ENCODE data around the gene OR52D1.

The OR52D1 gene

DNA sequence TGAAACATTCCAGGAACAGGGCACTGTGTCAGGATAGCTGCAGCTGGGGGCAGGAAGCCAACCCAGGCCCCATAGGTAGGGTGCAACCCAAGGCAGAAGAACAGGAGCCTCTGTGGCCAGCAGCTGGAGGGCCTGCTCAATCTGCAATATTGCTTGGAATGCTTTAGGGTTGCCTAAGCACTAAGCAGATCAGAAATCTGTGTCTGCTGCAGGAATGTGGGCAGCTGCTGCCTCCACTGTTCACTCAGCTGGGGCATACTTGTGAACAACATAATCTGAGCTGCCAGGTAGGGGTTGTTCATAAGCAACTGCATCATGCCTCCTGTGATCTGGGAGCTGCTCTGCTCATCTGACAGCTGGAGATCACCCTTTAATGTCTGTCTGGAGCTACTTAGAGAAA lies 26.4 kb downstream of the OR52D1 start:
- DNase-seq: no peak

DNA sequence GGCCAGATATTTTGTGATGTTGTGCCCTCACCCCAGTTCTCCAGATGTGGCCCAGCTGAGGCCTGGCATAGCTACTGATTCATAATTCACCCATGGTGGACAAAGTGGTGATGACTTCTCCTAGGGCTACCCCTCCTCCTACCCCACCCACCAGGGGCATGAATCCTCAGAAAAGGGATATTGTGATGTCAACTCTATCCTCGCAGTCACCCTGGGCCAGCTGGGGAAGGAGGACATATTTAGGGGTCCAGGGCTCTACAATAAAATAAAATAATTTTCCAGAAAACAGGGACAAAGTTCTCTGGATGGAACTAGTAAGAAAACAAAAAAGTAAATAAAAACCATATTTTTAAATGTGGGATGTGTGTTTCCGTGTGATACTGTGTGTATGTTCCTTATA lies 28.1 kb downstream of the OR52D1 start, which contains the start of gene UBQLNL:
Gene UBQLNL, minus strand, starts transcription at position 101 of the 400 bp plus-strand sequence. CDS start 258 bp downstream, outside the sequence.
- DNase-seq: no peak

DNA sequence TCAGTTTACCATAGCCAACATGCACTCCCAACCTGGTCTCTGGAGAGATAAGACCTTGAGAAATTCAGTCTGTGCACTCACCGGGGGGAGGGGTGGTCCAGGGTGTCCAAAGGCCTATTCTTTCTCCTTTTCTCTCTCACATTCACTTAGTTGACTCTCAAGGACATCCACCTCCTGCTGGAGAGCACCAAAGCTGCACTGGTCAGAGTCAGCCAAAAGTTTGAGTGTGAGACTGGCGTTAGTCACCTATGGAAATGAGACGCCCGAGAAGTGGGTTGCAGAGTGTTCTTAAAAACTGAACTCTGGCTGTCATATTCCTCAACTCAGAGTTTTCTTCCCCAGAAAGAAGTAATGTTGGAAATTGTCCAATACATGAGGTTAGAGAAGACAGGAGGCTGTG lies 33.1 kb downstream of the OR52D1 start:
- DNase-seq: no peak

DNA sequence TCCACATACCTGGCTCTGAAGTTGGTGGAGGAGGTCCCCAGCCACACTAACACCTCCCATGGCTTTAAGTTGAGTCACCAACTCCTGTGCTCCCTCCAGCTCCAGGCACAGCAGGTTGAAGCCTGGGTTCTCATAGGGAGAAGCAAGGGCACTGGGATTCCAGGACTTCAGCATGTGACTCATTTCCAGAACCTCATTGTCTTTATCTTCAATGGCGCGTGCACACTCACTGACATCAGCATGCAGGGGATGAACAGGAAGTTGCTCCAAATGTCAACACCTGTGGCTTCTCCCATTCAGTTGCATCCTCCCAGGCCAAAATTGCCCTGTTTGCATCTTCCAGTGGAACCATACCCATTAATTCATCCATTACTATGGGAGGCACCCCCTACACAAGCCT lies 33.8 kb downstream of the OR52D1 start:
- no peak for DNase-seq

DNA sequence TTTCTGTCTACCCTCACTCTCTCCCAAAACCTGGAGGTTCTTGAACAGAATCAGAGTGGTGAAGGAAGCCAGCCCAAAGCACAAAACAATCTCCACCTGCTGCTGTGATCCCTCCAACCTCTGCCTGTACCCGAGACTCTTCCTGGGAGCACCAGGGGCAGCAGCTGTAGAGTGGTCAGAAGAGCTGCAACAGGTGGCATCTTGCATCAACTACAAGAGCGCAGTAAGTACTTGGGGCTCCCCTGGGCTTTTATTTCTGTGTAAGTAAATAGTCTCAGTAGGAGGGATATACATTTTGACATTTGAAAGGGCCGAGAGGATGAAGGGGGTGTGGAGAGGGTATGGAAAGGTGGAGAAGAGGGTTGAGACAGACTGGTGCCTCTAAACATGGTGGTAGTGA lies 36.3 kb downstream of the OR52D1 start:
- DNase-seq: no peak

DNA sequence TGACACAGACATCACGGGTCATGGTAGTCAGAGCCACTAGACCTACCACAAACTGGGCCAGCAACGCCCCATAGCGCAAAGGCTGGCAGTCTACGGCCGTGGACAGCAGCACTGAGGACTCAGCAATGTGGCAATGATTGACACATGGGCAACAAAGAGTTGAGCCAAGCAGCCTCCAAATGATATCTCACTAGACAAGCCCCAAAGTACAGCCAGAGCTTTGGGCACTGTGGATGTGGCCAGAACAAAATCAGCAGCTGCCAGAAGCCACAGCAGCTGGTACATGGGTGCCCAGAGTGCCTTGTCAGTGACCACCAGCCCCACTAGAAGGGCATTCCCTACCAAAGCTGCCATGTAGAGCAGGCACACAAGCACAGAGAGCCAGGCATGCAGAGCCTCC lies 39.2 kb downstream of the OR52D1 start:
- DNase-seq: no peak

DNA sequence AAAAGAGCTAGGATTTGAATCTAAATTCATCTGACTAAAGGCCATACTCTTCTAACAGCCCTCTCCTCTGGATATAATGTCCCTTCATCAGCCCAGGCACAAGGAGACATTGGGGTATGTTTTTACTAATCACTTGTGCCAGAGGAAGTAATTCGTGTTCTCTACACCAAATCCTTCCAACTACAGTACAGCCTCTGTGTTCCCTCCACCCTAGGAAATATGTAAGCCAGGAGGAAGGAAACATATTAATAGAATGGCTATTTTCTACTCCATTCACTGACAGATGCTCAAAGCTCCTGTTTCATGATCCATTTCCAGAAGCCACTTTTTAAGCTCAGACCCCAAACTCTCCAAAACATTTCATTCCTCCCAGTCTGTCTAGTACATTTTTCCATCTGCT lies 40.0 kb downstream of the OR52D1 start:
- no peak for DNase-seq

DNA sequence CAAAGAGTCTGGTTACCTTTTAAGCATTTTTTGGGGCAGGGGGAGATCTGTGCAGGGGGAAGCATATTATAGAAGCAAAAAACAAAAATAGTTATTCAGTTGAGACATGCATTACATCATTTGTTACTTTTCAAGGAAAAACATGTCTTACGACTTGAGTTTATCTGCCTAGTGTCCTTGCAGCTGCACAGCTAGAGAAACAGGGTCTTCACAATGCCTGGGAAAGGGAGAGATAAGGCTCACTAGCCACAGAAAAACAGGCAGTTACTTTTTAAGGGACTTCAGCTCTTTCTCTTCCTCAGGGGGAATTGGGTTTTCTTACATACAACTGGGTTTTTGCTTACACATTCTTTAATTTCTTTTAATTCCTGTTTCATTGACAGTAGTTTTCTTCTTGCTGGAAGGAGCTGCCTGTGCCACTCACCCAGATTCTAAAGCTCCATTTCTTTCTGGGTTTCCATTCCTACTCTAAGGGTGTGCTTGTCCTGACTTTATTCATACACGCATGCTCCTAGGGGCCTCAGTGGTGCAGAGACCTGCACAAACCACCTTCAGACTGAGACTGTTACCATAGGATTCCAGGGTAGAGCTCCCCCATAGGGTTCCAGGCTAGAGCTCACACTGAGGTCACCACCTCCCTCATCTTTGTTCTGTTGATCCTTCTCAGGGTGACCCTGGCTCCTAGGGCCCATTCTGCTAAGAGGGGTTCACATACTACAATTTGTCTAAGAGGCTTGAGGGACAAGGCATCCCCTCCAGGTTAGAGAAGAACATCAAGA lies 42.8 kb downstream of the OR52D1 start:
- no peak for DNase-seq

DNA sequence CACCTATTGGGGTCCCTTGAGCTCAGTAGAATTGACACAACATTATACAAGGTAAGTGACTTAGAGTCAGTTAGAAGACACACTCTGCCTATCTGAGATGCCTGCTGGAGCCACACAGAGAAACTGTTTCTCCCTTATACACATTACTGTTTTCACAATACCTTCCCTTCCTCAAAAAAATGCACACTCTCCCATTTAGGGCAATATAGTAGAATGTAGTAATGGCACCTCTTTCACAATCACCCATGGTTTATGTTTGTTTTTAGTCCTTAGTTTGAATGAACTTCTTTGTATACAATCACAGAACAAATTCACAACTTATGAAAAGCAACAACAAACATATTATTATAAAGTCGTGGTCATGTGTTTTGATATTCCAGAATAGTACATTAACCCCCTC lies 45.6 kb downstream of the OR52D1 start:
- no peak for DNase-seq

DNA sequence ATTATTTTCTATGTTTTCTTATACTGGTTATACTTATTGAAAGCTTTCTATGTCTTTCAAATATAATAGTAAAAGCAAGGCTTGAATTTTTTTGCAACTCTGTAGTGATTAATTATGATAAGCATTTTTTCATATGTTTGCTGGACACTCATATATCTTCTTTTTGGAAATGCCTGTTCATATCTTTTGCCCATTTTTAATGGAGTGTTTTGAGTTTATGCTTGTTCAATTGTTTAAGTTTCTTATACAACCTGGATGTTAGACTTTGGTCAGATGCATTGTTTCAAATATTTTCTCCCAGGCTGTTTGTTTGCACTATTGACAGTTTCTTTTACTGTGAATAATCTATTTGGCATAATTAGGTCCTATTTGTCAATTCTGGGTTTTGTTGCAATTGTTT lies 48.0 kb downstream of the OR52D1 start:
- no peak for DNase-seq
